Measurements from ENCODE around the gene SCO1.

- TF ChIP-seq POLR2A (IDR thresholded peaks at IDR 0.05): no peak
- no peak for TF ChIP-seq CTCF (IDR thresholded peaks at IDR 0.05)
These were observed 73.5 kb downstream of the SCO1 start for GRCh38 chr17:10623737-10624338.
